ENCODE measurements around the gene HOXA7.

The HOXA7 gene

GRCh38 chr7:27156508-27156898, at the start of gene HOXA7:
HOXA7 (minus strand) TSS chr7:27156675; CDS start chr7:27156545, 130 bp downstream.
- DNase-seq, result no peak

- DNase-seq, result no peak
Observed at GRCh38 chr7:27205325-27206280, 49.1 kb upstream of the HOXA7 start.

GRCh38 chr7:27204851-27205322, 48.4 kb upstream of the HOXA7 start:
- no peak for DNase-seq

GRCh38 chr7:27203964-27204594, 47.6 kb upstream of the HOXA7 start:
- DNase-seq, result no peak

GRCh38 chr7:27203365-27203953, 47.0 kb upstream of the HOXA7 start:
- no peak for DNase-seq

- no peak for DNase-seq
Observed at GRCh38 chr7:27202862-27203134, 46.3 kb upstream of the HOXA7 start.

GRCh38 chr7:27202018-27202861, 45.8 kb upstream of the HOXA7 start:
- DNase-seq, result no peak

GRCh38 chr7:27201580-27202017, 45.1 kb upstream of the HOXA7 start:
- DNase-seq, result no peak

GRCh38 chr7:27200761-27201579, 44.5 kb upstream of the HOXA7 start:
- no peak for DNase-seq

GRCh38 chr7:27199849-27200760, 43.6 kb upstream of the HOXA7 start, which contains the start of gene HOXA13:
HOXA13 (minus strand) TSS chr7:27200091; CDS start chr7:27200077, 14 bp downstream.
- DNase-seq, result no peak

GRCh38 chr7:27198871-27199801, 42.7 kb upstream of the HOXA7 start:
- no peak for DNase-seq

- DNase-seq, result no peak
Observed at GRCh38 chr7:27198138-27198841, 41.8 kb upstream of the HOXA7 start.

- no peak for DNase-seq
Observed at GRCh38 chr7:27197137-27198042, 40.9 kb upstream of the HOXA7 start.

- peak; percentile 56 for DNase-seq
Observed at GRCh38 chr7:27196287-27196767, 39.9 kb upstream of the HOXA7 start.

- no peak for DNase-seq
Observed at GRCh38 chr7:27194686-27195379, 38.4 kb upstream of the HOXA7 start.

- DNase-seq, result no peak
Observed at GRCh38 chr7:27194002-27194352, 37.5 kb upstream of the HOXA7 start.
